Measurements from ENCODE around the gene MTHFD1.

- TF ChIP-seq CTCF (IDR thresholded peaks at IDR 0.05), result no peak
- no peak for TF ChIP-seq POLR2A (IDR thresholded peaks at IDR 0.05; ENCODE audit: low read depth)
Observed at GRCh38 chr14:64412237-64412636, 24.1 kb downstream of the MTHFD1 start.
